ENCODE measurements around the gene INSIG2.

INSIG2 gene

DNA sequence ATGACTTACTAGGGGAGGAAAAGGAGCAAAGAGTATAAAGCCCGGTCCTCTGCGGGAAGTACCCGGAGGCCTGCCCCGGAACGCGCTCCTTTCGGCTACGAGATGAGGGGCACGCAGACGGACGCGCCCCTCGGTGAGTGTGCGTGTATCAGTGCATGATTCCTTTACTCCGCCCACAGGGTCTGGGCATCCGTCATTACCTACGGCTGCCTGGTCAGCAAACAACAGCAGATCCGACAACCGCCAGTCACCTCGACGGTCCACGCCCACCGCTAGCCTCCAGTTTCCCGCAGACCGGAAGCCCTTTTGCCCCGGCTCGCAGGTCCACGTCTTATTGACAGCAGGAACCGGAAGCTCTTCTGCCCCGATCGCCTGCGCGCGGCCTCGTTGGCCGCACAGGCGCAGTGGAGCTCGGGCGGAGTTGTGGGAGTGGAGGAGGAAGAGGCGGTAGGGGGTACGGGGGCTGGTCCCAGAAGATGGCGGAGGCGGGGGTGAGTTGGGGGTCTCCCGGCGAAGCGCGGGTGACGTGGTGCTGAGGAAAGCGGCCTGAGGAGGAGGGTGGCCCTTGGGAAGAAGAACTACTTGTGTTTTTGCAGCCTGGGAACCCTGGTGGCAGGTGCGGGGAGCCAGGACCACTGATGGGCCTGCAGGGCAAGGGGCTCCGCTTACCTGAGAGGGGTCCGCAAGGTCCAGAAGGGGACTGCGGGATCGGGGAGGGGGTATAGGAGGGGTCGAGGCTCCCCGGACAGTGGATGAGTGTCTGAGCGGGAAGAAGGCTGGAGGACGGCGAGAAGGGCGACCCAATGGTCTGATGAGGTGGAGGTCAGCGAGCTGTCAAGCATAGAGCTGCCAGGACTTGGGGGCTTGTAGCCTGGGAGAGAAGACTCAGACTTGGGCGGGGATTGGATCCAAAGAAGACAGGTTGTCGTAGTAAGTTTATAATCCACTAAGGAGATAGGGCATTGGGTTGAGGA, at the start of gene INSIG2:
Gene INSIG2 (plus strand): TSS at position 421 of the 974 bp plus-strand sequence. CDS start 8,086 bp downstream, outside the sequence.
- Histone ChIP-seq H3K27ac (peak within 1 kb of the TSS; percentile 40 to 92 (median 78)), H3K4me3 (peak within 1 kb of the TSS; percentile 63 to 91 (median 80))

GRCh38 chr2:118040891-118041290, 47.4 kb upstream of the INSIG2 start:
- Histone ChIP-seq H3K4me3 (no peak overlapping the region), H3K27ac (no peak overlapping the region)

DNA sequence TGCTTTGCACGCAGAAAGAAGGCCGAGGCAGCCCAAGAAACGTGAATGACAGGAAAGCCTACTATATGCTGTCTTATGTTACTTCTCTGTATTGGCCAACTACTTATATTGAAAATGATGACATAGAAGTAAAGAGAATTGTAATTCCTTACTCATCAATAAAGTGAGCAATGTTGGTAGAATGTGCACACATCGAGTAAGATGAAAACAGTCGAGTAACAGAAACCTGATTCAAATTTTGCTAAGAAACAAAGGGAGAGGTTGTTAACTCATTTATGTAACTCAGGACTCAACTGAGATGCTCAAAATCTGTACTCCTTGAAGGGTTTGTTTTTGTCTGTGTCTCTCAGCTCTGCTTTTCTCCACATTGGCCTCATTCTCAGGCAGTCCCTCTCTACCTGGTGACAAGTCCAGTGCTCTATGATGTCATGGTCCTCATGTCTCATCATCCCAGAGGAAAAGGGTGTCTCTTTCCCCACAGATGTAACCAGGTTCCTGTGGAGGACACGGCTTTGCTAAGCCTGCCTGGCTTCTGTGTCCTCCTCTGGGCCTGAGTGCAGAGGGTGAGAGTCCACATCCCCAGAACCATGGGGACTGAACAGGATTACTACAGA, 44.1 kb upstream of the INSIG2 start:
- H3K27ac ChIP-seq, result no peak overlapping the region
- no peak overlapping the region for H3K4me3 ChIP-seq

DNA sequence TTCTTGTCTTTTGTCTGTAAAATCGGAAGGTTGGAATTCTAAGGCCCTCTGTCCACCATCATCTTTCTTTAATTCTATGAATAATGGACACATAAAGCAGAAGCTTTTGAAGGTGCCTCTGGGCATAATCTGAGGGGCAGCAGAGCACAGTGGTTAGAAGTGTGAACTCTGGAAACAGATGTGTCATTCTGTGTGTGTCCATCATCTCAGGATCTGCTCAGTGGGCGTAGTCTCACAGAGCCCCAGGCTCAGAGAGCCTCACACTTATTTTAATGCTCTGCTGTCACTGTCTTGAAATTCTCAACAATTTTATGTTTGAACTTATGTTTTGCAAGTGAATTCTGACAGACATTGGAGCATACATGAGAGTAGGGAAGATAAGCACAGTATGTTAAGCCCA, 43.4 kb upstream of the INSIG2 start:
- H3K27ac ChIP-seq, result no peak overlapping the region

DNA sequence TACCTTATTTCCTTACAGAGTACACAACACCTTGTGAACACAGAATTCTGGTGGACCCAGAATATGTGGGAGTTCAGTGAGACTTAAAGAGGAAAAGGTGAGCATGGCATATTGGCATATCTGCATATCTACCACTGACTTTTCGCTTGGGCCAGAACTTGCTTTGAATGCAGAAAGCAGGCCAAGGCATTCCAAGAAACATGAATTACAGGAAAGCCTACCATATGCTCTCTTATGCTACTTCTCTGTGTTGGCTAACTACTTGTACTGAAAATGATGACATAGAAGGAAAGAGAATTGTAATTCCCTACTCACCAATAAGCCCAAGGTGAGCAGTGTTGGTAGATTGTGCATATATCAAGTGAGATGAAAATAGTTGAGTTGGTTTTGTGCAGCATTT, 43.0 kb upstream of the INSIG2 start:
- H3K4me3 ChIP-seq, result no peak overlapping the region
- H3K27ac ChIP-seq, result no peak overlapping the region

More for the DNA sequence above, 43.4 kb upstream of the INSIG2 start:
- H3K4me3 ChIP-seq, result no peak overlapping the region

DNA sequence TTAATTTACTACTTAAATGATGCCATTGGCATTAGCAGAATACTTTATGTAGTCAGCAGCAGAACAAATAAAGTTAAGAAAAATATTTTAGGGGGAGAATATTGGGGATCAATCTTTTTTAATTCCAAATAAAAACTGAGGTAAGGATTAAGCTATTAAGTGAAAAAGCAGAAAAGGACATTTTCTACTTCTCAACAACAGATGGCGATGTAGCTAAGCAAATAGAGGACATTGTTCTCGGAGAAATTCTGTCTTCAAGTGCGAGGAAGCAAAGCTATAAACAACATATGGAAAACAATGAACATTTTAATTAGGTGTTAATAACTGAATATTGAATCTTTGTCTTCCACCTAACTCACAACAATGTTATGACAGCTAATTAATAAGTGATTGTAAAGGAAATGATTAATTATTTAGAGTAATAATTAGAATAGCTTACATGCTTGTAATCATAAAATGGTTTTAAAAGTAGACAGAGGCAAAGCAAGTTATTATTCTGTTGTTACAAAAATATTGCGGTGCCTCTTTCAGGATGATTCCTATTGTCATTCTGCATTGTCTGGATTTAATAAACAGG, 41.5 kb upstream of the INSIG2 start:
- no peak overlapping the region for H3K4me3 ChIP-seq
- peak overlapping the region in 1 of 21 experiments; percentile 8 for H3K27ac ChIP-seq

DNA sequence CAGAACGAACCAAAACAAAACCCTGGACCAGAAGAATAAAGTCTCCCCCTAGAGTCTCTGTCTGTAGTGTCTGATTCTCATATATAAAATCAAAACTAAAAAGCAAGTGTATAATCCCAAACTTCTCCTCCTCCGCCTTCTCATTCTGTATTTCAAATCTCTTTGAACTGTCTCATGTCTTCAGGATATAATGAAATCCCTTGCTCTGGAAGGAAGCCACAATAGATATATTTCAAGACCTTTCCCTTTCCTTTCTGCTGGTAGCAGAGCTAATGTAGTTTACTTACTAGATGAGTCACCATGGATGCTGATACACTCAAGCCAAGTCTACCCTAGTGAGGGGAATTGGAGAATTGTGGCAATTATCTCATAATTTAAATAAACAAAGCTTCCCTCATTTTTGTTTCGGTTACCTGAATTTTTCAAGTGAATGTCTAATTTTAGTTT, 40.9 kb upstream of the INSIG2 start:
- Histone ChIP-seq H3K4me3 (no peak overlapping the region), H3K27ac (peak overlapping the region in 1 of 21 experiments; percentile 8)

DNA sequence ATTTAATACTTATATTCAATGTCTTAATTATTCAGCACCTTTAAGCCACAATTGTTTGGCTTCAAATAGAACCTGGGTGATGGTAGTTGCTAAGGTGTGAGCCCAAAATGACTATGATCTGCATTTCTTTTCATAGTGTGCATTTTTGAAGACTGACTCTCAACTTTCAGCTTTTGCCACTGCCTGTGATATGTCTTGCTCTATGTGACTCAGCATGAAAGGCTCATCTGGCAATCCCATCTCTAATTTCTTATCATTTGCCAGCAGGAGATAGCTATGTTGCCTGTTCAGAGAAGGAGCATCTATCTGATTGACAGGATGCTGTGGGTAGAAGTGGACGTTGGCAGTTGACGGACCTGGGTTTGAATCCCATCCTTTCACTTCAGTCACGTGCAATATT, 39.9 kb upstream of the INSIG2 start:
- Histone ChIP-seq H3K4me3 (no peak overlapping the region), H3K27ac (no peak overlapping the region)

DNA sequence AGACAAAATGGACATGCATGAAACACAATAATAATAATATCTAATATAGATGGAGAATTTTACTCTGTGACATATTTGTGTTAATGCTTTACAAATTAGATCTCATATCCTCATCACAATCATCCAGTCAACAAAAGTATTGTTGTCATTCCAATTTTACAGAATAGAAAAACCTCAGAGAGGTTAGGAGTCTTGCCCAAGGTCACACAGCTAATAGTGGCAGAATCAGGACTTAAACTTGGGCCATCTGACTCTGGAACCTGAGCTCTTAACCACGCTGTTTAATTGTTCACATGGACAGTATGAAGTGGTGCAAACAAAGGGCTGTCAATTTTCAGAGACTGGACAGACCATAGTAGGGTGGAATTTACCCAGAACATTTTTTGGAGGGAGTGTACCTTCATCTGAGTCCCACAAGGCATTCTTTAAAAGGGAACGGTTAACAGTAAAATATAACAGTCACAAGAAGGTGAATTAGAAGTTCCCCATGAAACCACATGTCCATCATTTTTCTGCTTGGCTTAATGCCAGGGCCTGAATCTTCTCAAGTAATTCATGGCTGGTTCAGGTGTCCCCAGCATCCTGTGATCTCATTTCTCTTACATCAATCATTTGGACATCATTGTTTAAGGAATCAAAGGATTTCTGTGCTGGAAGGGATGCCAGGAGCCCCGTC, 39.0 kb upstream of the INSIG2 start:
- H3K4me3 ChIP-seq, result no peak overlapping the region
- no peak overlapping the region for H3K27ac ChIP-seq

DNA sequence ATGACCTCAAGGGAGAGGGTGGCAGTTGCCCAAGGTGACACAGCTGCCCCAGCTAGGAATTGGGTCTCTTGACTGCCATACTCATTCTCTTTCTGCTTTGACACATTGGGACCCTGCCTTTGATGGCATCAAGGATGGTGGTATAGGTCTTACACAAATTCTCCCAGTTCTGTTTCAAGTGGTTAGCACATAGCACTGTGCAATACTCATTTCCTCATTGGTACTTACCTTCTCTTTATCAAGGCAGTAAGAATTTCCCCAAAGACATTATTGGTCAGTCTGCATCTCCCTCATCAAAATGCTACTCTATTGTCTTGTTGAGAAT, 38.5 kb upstream of the INSIG2 start:
- no peak overlapping the region for H3K27ac ChIP-seq
- H3K4me3 ChIP-seq, result no peak overlapping the region

GRCh38 chr2:118050386-118050785, 37.9 kb upstream of the INSIG2 start:
- no peak overlapping the region for H3K27ac ChIP-seq
- H3K4me3 ChIP-seq, result no peak overlapping the region

DNA sequence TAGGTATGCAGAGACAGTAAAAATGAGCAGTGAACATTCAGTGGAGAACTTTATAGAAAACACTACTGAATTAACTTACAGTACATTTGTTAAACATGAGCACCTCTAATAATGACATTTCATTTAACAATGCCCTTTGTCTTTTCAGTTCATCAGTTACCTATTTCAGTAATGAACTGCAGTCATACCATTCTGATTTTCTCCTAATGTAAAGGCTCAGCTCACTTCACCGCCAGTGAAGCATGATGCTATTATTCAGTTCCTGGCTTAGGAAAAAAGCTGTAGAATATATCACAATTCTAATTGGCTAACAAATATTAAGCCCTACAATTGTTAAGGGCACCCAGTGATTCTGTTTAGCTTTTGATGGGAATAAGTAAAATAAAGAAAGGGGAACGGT, 37.3 kb upstream of the INSIG2 start:
- no peak overlapping the region for H3K27ac ChIP-seq
- H3K4me3 ChIP-seq, result no peak overlapping the region

GRCh38 chr2:118051826-118052358, 36.4 kb upstream of the INSIG2 start:
- Histone ChIP-seq H3K4me3 (no peak overlapping the region), H3K27ac (no peak overlapping the region)

DNA sequence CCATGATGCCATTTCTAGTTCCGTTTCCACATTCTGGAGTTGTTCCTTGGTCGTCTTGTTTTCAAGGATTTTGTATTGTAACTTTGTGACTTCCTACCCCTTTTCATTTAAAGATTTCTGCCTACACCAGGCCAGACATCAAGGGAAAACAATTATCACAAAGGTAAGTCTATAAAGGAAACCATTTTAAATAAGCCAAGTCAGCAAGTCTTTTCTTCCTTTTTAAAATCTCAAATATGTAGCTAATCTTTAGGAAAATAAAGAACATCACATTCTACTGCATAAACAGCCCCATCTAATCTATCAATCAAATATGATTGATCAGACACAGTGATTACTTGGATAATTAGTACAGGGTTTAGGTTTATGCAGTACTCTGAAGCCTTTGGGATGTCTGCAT, 35.8 kb upstream of the INSIG2 start:
- H3K4me3 ChIP-seq, result no peak overlapping the region

GRCh38 chr2:118053681-118054080, 34.6 kb upstream of the INSIG2 start:
- Histone ChIP-seq H3K27ac (no peak overlapping the region), H3K4me3 (no peak overlapping the region)

More for the DNA sequence above, 35.8 kb upstream of the INSIG2 start:
- H3K27ac ChIP-seq, result no peak overlapping the region

DNA sequence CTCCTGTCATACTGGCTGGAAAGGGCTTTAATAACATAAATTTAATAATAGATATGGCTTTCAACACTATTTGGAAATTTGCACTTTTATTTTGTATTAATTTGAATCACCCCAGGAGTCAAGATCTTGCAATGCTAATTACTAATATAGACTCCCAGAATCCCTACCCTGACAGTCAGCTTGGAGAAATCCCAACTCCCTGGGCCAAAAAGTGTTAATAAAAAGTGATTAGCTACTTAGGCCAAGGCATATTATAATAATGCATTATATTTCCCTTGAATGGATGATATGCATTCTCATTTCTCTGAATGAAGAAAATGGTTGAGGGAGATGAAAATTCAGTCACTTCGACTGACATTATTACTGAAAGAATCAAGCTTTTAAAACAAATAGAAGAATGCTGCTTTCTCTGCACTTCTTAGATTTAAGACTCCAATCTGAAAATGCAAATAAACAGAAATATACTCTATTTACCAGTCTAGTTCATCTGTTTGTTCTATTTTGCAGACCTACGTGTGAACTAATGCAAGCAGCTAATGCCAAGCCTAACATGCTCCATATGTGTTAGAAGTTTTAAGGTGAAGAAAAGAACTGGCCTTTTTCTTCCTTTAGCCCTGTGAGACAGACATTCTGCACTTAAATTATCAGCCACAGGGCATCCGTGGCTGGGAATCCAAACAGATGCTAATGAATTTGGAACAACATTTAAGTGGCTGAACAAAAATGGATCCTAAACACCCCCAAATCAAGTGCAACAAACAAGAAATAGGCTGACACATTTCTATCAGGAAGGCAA, 33.9 kb upstream of the INSIG2 start:
- Histone ChIP-seq H3K4me3 (no peak overlapping the region), H3K27ac (no peak overlapping the region)

GRCh38 chr2:118055512-118056164, 32.6 kb upstream of the INSIG2 start:
- peak overlapping the region in 2 of 21 experiments; percentile 12 to 59 for H3K27ac ChIP-seq
- no peak overlapping the region for H3K4me3 ChIP-seq

DNA sequence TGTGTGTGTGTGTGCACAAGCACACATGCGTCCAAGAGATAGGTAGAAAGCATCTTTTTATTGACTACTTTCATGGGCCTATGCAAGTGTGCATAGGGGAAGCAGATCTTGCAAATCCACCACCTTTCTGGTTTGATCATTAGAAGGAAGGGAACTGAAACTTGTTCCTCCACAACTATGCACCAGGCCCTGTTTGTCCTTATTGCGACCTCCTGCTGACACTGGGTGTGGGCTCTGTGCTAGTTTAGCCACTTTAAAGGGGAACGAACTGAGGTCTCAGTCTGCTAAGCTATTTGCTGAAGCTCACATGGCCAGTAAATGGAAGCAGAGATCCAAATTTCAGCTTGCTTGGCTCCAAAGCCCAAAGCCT, 32.1 kb upstream of the INSIG2 start:
- Histone ChIP-seq H3K27ac (peak overlapping the region in 3 of 21 experiments; percentile 12 to 59 (median 35)), H3K4me3 (no peak overlapping the region)

DNA sequence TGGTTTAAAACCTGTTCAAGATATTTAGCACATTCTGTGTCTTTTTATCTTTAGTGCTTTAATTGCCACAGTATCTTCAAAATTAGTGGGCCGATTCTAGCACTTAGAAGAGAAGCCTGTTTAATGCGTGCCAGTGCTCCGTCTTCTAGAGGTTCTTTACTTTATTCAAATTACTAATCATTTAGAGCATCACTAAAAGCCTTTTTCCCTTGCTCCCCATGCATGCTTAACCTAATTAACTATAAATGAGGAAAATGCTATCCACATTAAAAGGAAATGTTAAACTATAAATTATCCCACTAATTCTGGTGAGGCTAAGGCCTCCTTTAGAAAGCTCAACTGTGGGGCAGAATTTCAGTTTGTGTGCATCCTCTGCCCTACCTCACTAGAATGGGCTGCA, 31.5 kb upstream of the INSIG2 start:
- Histone ChIP-seq H3K27ac (peak overlapping the region in 1 of 21 experiments; percentile 35), H3K4me3 (no peak overlapping the region)

Data from skin epidermis (tissue), 12 donors.